Skin of body (tissue), 2 donors: ENCODE measurements around the gene UPK3A. TPM values are rescaled to one million over a fixed set of nuclear protein-coding genes. Genes with fewer than 3 reads are reported as not detected.
"Not testable (repeated sequence)": the region's sequence is repeated elsewhere in the genome, so short reads cannot be mapped to it uniquely, and the experiment has no call there.

ENCODE experiments used
- DNase-seq: peaks from one replicate; lab custom pipeline; 2025; lab: John Stamatoyannopoulos, UW
- total RNA-seq: library from RNA; depleted of rRNA; stranded (reverse); fragments of >200 nt; gene quantifications from one replicate; pipeline ENCODE4 v1.2.3, GENCODE V29; 2014

Gene UPK3A
- total RNA-seq, 1 donor from 2014 or later = not detected

GRCh38 chr22:45328261-45328660 lies 43.5 kb downstream of the UPK3A start:
- DNase-seq = not testable (repeated sequence)

- no peak for DNase-seq
Measured at GRCh38 chr22:45328822-45329529, 44.2 kb downstream of the UPK3A start.

- DNase-seq = no peak
Measured at GRCh38 chr22:45329530-45329936, 44.8 kb downstream of the UPK3A start.

GRCh38 chr22:45330548-45330947 lies 45.8 kb downstream of the UPK3A start:
- DNase-seq = no peak

GRCh38 chr22:45331486-45331885 lies 46.7 kb downstream of the UPK3A start:
- DNase-seq = no peak

GRCh38 chr22:45332001-45332400 lies 47.3 kb downstream of the UPK3A start:
- no peak for DNase-seq

- DNase-seq = no peak
Measured at GRCh38 chr22:45334068-45334467, 49.3 kb downstream of the UPK3A start.

- no peak for DNase-seq
Measured at GRCh38 chr22:45334528-45334927, 49.8 kb downstream of the UPK3A start.

GRCh38 chr22:45335021-45335818 lies 50.5 kb downstream of the UPK3A start:
- no peak for DNase-seq

- DNase-seq = no peak
Measured at GRCh38 chr22:45335854-45336522, 51.2 kb downstream of the UPK3A start.

GRCh38 chr22:45336971-45337431 lies 52.3 kb downstream of the UPK3A start:
- DNase-seq = peak; percentile 44

GRCh38 chr22:45337536-45337935 lies 52.8 kb downstream of the UPK3A start:
- no peak for DNase-seq

GRCh38 chr22:45338795-45339194 lies 54.0 kb downstream of the UPK3A start:
- DNase-seq = no peak

- no peak for DNase-seq
Measured at GRCh38 chr22:45340323-45340722, 55.6 kb downstream of the UPK3A start.

GRCh38 chr22:45341498-45341897 lies 56.7 kb downstream of the UPK3A start:
- no peak for DNase-seq

GRCh38 chr22:45343143-45343542 lies 58.4 kb downstream of the UPK3A start:
- DNase-seq = no peak

- no peak for DNase-seq
Measured at GRCh38 chr22:45344334-45344733, 59.6 kb downstream of the UPK3A start.

Other genes starting within 250 kb of the UPK3A start
- gene NUP50, start 121.0 kb upstream of the UPK3A start, total RNA-seq = 45.0 TPM
- 32.1 TPM for gene KIAA0930, start 44.1 kb upstream of the UPK3A start, total RNA-seq
- 36.7 TPM for gene FAM118A, start 25.0 kb downstream of the UPK3A start, total RNA-seq
- gene SMC1B, start 128.7 kb downstream of the UPK3A start, total RNA-seq = 0.10 TPM
- gene RIBC2, start 128.7 kb downstream of the UPK3A start, total RNA-seq = 2.1 TPM
- 117 TPM for gene FBLN1, start 217.9 kb downstream of the UPK3A start, total RNA-seq